Ovary (tissue), 3 donors: Measurements from ENCODE around the gene CCDC154.

ENCODE experiments used
- CTCF ChIP-seq, 3 donors: fragments of 450-650 bp in 2 of 3; fragments of 200-600 bp in 1 of 3; IDR thresholded peaks; one replicate each; pipeline versions ENCODE4 v1.5.1 to v1.8.0; 2016 to 2022; ENCODE audit warnings: antibody characterized with exemption in 3 of 3, mild to moderate bottlenecking in 1 of 3
- POLR2A ChIP-seq: fragments of 450-650 bp; IDR thresholded peaks from one replicate; pipeline ENCODE4 v1.6.1; 2017; ENCODE audit warnings: antibody characterized with exemption, mild to moderate bottlenecking, moderate library complexity
- donor health status: DM: no; HTN: no; CAD: no.

- TF ChIP-seq CTCF (IDR thresholded peaks at IDR 0.05) = no peak
- no peak for TF ChIP-seq POLR2A
These were observed 7.5 kb downstream of the CCDC154 start for GRCh38 chr16:1436731-1437355.
